ENCODE measurements around the gene VIPR1. TPM values are rescaled to one million over a fixed set of nuclear protein-coding genes. Genes with fewer than 3 reads are reported as not detected.

VIPR1 gene
- total and polyA plus RNA-seq, 7 experiments from 2014 or later: 8.0 to 133 (median 54.9) TPM

DNA sequence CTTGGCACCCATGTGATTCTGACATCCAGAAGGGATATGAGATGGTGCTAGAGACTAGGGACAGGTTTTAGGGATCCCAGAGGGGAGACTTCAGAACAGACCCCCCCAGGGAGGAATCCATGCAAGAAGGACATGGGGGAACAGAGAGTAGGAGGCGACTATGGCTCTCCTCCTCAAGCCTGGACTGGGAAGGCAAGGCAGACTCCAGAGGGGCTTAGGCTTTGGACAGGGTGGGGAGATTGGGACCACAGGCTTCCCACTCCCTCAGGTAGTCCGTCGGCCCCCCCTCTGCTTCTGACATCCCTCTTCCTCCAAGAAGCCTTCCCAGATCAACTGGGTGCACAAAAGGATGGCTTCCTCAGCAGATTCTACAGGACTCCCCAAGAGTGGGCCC is 3.0 kb upstream of the VIPR1 start:
- Mint-ChIP-seq H3K9me3 (no peaks in the 10 kb centered on the region), H3K36me3 (no peaks in the 10 kb centered on the region), H3K4me1 (peaks cover 23 to 35% (median 27%) of the 10 kb centered on the region in 7 donors), H3K27me3 (peaks cover 18 to 67% (median 27%) of the 10 kb centered on the region in 5 donors), H3K4me3 (peak overlapping the region in 2 of 10 donors; percentile 9 to 23), H3K27ac (no peak overlapping the region)
- DNase-seq: peak in 1 of 9 donors; percentile 9
- ChIA-PET CTCF (interaction anchor here (0.6 kb wide), 1 partner anchor 264 kb away, joined by 3 read pairs; no protein-coding TSS in a partner anchor), POLR2A (interaction anchor here (1.9 kb wide), 1 partner anchor 35 kb away, joined by 5 read pairs; no protein-coding TSS in a partner anchor)
- H3K36me3 ChIP-seq (ENCODE audit: control insufficient read depth in 2 of 3, insufficient read depth in 3 of 3, low read length in 3 of 3): no peaks in the 10 kb centered on the region
- no peak for ATAC-seq
- H3K27me3 ChIP-seq (ENCODE audit: control insufficient read depth in 2 of 2, insufficient read depth in 2 of 2, low read length in 2 of 2): peaks cover 0 to 5% of the 10 kb centered on the region in 2 donors
- H3K27ac ChIP-seq (ENCODE audit: low read depth, low read length): no peak overlapping the region
- H3K4me3 ChIP-seq (ENCODE audit: low read length): no peak overlapping the region
- H3K9me3 ChIP-seq (ENCODE audit: control insufficient read depth in 2 of 3, low read length in 3 of 3): no peaks in the 10 kb centered on the region
- peaks cover 0 to 20% of the 10 kb centered on the region in 2 donors for H3K4me1 ChIP-seq (ENCODE audit: control insufficient read depth in 2 of 2, insufficient read depth in 2 of 2, low read length in 2 of 2)
- intact Hi-C loops (cut with micrococcal nuclease): no loop called here

DNA sequence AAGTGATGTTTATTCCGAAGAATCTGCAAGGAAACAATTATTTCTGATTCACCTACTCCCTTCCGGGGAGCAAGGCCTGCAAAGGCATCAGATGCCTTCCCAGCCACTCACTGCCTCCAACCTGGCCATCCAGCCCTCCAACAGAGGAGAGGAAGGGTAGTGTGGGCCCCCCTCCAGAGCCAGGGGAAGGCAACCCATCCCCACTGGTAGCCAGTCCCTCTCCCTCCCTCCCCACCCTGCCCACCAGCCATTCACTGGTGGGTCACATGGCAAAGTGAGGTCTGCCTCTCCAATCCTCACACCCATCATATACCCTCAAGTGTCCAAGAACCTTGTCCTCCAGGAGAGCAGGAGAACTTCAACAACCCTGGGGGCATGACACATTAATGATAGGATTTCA is 2.4 kb upstream of the VIPR1 start:
- DNase-seq: peak in 1 of 9 donors; percentile 7
- intact Hi-C loops (cut with micrococcal nuclease): loop anchor here (5.0 to 10.0 kb wide), 5 partner anchors 152 to 485 kb away; partner anchors contain the start of gene ZBTB47 (in 1 of the 2)

DNA sequence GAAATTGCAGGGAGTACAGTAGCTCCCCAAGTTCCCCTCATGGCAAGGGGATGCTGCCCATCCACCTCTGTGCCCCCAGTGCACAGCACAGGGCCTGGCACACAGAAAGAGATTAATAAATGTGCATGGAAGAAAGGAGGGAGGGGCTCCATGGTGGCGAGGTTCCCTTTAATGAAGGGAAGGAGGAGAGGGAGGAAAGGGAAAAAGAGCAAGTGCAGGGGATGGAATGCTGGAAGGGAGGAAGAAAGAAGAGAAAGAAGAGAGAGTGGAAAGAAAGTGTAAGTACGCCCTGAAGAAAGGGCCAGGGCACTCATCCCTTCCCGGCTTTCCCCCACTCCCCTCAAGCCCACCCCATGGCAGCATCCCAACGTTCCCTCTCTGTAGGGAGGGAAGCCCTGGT is 1.5 kb upstream of the VIPR1 start:
- peak overlapping the region; percentile 60 to 98 (median 84) for H3K4me3 Mint-ChIP-seq
- H3K27ac ChIP-seq (ENCODE audit: low read depth, low read length): no peak overlapping the region
- H3K4me1 ChIP-seq (ENCODE audit: control insufficient read depth in 2 of 2, insufficient read depth in 2 of 2, low read length in 2 of 2): peaks cover 0 to 24% of the 10 kb centered on the region in 2 donors
- H3K27ac Mint-ChIP-seq: peak overlapping the region in 3 of 9 donors; percentile 51 to 81 (median 56)
- H3K27me3 Mint-ChIP-seq: peaks cover 18 to 65% (median 27%) of the 10 kb centered on the region in 5 donors
- no peaks in the 10 kb centered on the region for H3K9me3 ChIP-seq (ENCODE audit: control insufficient read depth in 2 of 3, low read length in 3 of 3)
- no peaks in the 10 kb centered on the region for H3K36me3 Mint-ChIP-seq
- H3K4me1 Mint-ChIP-seq: peaks cover 26 to 46% (median 33%) of the 10 kb centered on the region in 7 donors
- H3K9me3 Mint-ChIP-seq: no peaks in the 10 kb centered on the region
- ChIA-PET CTCF (interaction anchor here (0.6 to 3.4 kb wide), 18 partner anchors 9 to 269 kb away, joined by 3 to 136 read pairs (median 8); no protein-coding TSS in a partner anchor), POLR2A (interaction anchor here (0.5 to 5.1 kb wide), 7 partner anchors 11 to 58 kb away, joined by 3 to 82 read pairs (median 12); no protein-coding TSS in a partner anchor)
- DNase-seq: no peak
- intact Hi-C loops (cut with micrococcal nuclease): loop anchor here (1.0 to 10.0 kb wide), 6 partner anchors 35 to 486 kb away; partner anchors contain the start of gene ZBTB47 (in 1 of the 2)
- H3K36me3 ChIP-seq (ENCODE audit: control insufficient read depth in 2 of 3, insufficient read depth in 3 of 3, low read length in 3 of 3): no peaks in the 10 kb centered on the region
- no peak for ATAC-seq
- peaks cover 0 to 5% of the 10 kb centered on the region in 2 donors for H3K27me3 ChIP-seq (ENCODE audit: control insufficient read depth in 2 of 2, insufficient read depth in 2 of 2, low read length in 2 of 2)
- no peak overlapping the region for H3K4me3 ChIP-seq (ENCODE audit: low read length)

More for the DNA sequence above, 2.4 kb upstream of the VIPR1 start:
- H3K9me3 ChIP-seq (ENCODE audit: control insufficient read depth in 2 of 3, low read length in 3 of 3): no peaks in the 10 kb centered on the region
- peaks cover 0 to 20% of the 10 kb centered on the region in 2 donors for H3K4me1 ChIP-seq (ENCODE audit: control insufficient read depth in 2 of 2, insufficient read depth in 2 of 2, low read length in 2 of 2)
- peak overlapping the region in 6 of 10 donors; percentile 70 to 98 (median 84) for H3K4me3 Mint-ChIP-seq
- peaks cover 23 to 41% (median 29%) of the 10 kb centered on the region in 7 donors for H3K4me1 Mint-ChIP-seq
- CTCF ChIA-PET: interaction anchor here (0.6 to 3.4 kb wide), 4 partner anchors 9 to 47 kb away, joined by 3 to 136 read pairs (median 59); no protein-coding TSS in a partner anchor
- H3K27ac Mint-ChIP-seq: peak overlapping the region in 2 of 9 donors; percentile 51 to 57
- H3K27me3 Mint-ChIP-seq: peaks cover 18 to 67% (median 27%) of the 10 kb centered on the region in 5 donors
- peaks cover 0 to 5% of the 10 kb centered on the region in 2 donors for H3K27me3 ChIP-seq (ENCODE audit: control insufficient read depth in 2 of 2, insufficient read depth in 2 of 2, low read length in 2 of 2)
- no peaks in the 10 kb centered on the region for H3K36me3 Mint-ChIP-seq
- POLR2A ChIA-PET: interaction anchor here (0.5 to 5.1 kb wide), 4 partner anchors 31 to 59 kb away, joined by 3 to 82 read pairs (median 31); no protein-coding TSS in a partner anchor
- no peak overlapping the region for H3K27ac ChIP-seq (ENCODE audit: low read depth, low read length)
- H3K36me3 ChIP-seq (ENCODE audit: control insufficient read depth in 2 of 3, insufficient read depth in 3 of 3, low read length in 3 of 3): no peaks in the 10 kb centered on the region
- ATAC-seq: no peak
- H3K9me3 Mint-ChIP-seq: no peaks in the 10 kb centered on the region
- no peak overlapping the region for H3K4me3 ChIP-seq (ENCODE audit: low read length)

DNA sequence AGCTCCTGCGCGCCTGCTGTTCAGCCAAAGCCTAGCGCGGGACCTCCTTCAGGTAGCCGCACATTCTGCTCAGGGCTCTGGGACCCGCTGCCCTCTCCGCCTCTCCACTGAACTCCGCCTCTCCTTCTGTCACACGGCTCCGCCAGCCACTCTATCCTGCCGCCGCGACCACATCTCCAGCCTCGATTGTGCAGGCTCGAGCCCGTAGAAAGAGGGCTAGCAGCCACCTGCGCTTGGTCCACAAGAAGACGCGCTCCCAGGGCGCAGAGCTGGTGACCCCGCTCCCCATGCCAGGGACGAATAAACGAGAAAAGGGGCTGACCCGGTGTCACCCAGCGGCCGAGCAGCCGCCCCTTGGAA is 1.1 kb upstream of the VIPR1 start:
- peak overlapping the region; percentile 79 for H3K27ac ChIP-seq (ENCODE audit: low read depth, low read length)
- no peaks in the 10 kb centered on the region for H3K9me3 ChIP-seq (ENCODE audit: control insufficient read depth in 2 of 3, low read length in 3 of 3)
- peaks cover 0 to 5% of the 10 kb centered on the region in 2 donors for H3K27me3 ChIP-seq (ENCODE audit: control insufficient read depth in 2 of 2, insufficient read depth in 2 of 2, low read length in 2 of 2)
- no peaks in the 10 kb centered on the region for H3K36me3 ChIP-seq (ENCODE audit: control insufficient read depth in 2 of 3, insufficient read depth in 3 of 3, low read length in 3 of 3)
- ChIA-PET POLR2A (interaction anchor here (0.9 to 5.1 kb wide), 10 partner anchors 11 to 56 kb away, joined by 3 to 82 read pairs (median 11); no protein-coding TSS in a partner anchor), CTCF (interaction anchor here (0.7 to 3.4 kb wide), 21 partner anchors 9 to 516 kb away, joined by 3 to 136 read pairs (median 5); partner anchors contain the start of gene SEC22C)
- Mint-ChIP-seq H3K9me3 (no peaks in the 10 kb centered on the region), H3K27ac (peak overlapping the region in 5 of 9 donors; percentile 48 to 94 (median 66)), H3K27me3 (peaks cover 18 to 63% (median 27%) of the 10 kb centered on the region in 5 donors), H3K36me3 (no peaks in the 10 kb centered on the region), H3K4me1 (peaks cover 27 to 50% (median 34%) of the 10 kb centered on the region in 7 donors), H3K4me3 (peak overlapping the region; percentile 91 to 98 (median 96))
- intact Hi-C loops (cut with micrococcal nuclease): loop anchor here (1.0 to 10.0 kb wide), 6 partner anchors 35 to 486 kb away; partner anchors contain the start of gene ZBTB47 (in 1 of the 2)
- ATAC-seq: no peak
- peaks cover 0 to 27% of the 10 kb centered on the region in 2 donors for H3K4me1 ChIP-seq (ENCODE audit: control insufficient read depth in 2 of 2, insufficient read depth in 2 of 2, low read length in 2 of 2)
- H3K4me3 ChIP-seq (ENCODE audit: low read length): peak overlapping the region; percentile 70
- peak in 1 of 9 donors; percentile 20 for DNase-seq

DNA sequence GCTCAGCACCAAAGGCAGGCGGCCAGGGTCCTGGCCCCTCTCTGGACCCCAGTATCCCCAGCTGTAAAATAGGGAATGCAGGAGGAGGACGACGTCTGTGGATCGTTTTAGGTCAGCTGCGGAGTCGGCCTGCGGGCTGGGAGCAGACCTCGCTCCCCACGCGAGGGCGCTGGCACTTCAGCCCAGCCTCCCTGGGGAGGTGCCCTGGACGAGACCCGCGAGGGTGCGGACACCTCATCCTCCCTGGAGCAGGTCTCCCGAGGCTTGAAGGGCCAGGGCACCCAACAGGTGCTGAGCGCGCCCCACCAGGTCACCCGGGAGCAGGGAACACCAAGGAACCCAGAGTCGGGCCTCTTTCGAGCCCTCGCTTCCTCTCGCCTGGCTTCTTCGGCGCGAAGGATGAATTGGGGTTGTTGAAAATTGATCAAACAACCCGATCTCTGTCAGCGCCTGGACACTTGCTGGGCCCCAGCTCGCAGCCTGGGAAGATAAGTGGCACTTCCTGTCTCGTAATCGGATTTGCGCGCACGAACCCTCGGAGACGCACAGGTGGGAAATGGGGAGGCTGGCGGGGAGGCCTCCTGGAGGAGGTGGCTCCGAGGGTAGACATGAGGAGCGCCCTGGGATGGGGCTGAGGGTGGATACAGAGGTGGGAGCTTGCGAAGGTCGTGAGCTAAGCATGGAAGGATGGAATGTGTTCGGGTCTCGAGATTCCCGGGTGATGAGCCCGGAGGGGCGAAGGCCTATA is 588 bp upstream of the VIPR1 start:
- Histone ChIP-seq H3K36me3 (ENCODE audit: control insufficient read depth in 2 of 3, insufficient read depth in 3 of 3, low read length in 3 of 3) (no peaks in the 10 kb centered on the region), H3K27me3 (ENCODE audit: control insufficient read depth in 2 of 2, insufficient read depth in 2 of 2, low read length in 2 of 2) (peaks cover 0 to 5% of the 10 kb centered on the region in 2 donors), H3K4me1 (ENCODE audit: control insufficient read depth in 2 of 2, insufficient read depth in 2 of 2, low read length in 2 of 2) (peaks cover 0 to 31% of the 10 kb centered on the region in 2 donors), H3K9me3 (ENCODE audit: control insufficient read depth in 2 of 3, low read length in 3 of 3) (no peaks in the 10 kb centered on the region), H3K27ac (ENCODE audit: low read depth, low read length) (peak overlapping the region; percentile 79), H3K4me3 (ENCODE audit: low read length) (peak overlapping the region; percentile 70)
- H3K9me3 Mint-ChIP-seq: no peaks in the 10 kb centered on the region
- H3K27me3 Mint-ChIP-seq: peaks cover 18 to 57% (median 26%) of the 10 kb centered on the region in 5 donors
- DNase-seq: peak; percentile 49 to 72 (median 63)
- peak overlapping the region; percentile 91 to 98 (median 96) for H3K4me3 Mint-ChIP-seq
- ChIA-PET POLR2A (interaction anchor here (0.6 to 5.1 kb wide), 23 partner anchors 10 to 314 kb away, joined by 3 to 82 read pairs (median 5); partner anchors contain the start of genes SEC22C and SS18L2), CTCF (interaction anchor here (0.7 to 3.4 kb wide), 29 partner anchors 8 to 516 kb away, joined by 3 to 136 read pairs (median 5); partner anchors contain the start of genes SEC22C and SS18L2)
- H3K4me1 Mint-ChIP-seq: peaks cover 27 to 56% (median 39%) of the 10 kb centered on the region in 7 donors
- intact Hi-C loops (cut with micrococcal nuclease): loop anchor here (1.0 to 10.0 kb wide), 17 partner anchors 17 to 540 kb away; partner anchors contain the start of genes NKTR (in 1 of the 2), SS18L2 (in 1 of the 2), ULK4 (in 1 of the 2) and ZBTB47 (in 1 of the 2)
- peak; percentile 66 for ATAC-seq
- no peaks in the 10 kb centered on the region for H3K36me3 Mint-ChIP-seq
- peak overlapping the region; percentile 70 to 96 (median 94) for H3K27ac Mint-ChIP-seq

All from naive thymus-derived CD4-positive, alpha-beta T cell (primary cell).